ENCODE data around the gene TMED6. TPM values are rescaled to one million over a fixed set of nuclear protein-coding genes. Genes with fewer than 3 reads are reported as not detected.
"Not testable (repeated sequence)": the region's sequence is repeated elsewhere in the genome, so short reads cannot be mapped to it uniquely, and the experiment has no call there.

Gene TMED6
- total RNA-seq, 1 donor from 2014 or later: not detected

GRCh38 chr16:69365901-69366300 lies 14.3 kb upstream of the TMED6 start:
- H3K36me3 Mint-ChIP-seq: peaks cover 36% of the 10 kb centered on the region
- H3K27ac Mint-ChIP-seq: no peak overlapping the region
- Histone ChIP-seq H2AFZ (replicated peaks) (no peak overlapping the region), H3K4me2 (no peak overlapping the region), H3K9ac (no peak overlapping the region), H4K20me1 (ENCODE audit: low read depth) (peaks cover 6% of the 10 kb centered on the region), H3K27ac (no peak overlapping the region), H3K27me3 (no peaks in the 10 kb centered on the region), H3K36me3 (peaks cover 8% of the 10 kb centered on the region), H3K4me3 (no peak overlapping the region), H3K4me1 (no peaks in the 10 kb centered on the region), H3K79me2 (ENCODE audit: low read depth) (no peaks in the 10 kb centered on the region), H3F3A (ENCODE audit: low read depth) (no peaks in the 10 kb centered on the region), H3K9me3 (ENCODE audit: low read depth) (no peaks in the 10 kb centered on the region)
- no peaks in the 10 kb centered on the region for H3K4me1 Mint-ChIP-seq
- peaks cover 12% of the 10 kb centered on the region for H3K27me3 Mint-ChIP-seq (ENCODE audit: insufficient read depth, low read depth)
- H3K9me3 Mint-ChIP-seq: no peaks in the 10 kb centered on the region
- H3K4me3 Mint-ChIP-seq: no peak overlapping the region
- TF ChIP-seq EZH2phosphoT487 (IDR thresholded peaks at IDR 0.05): no peak
- TF ChIP-seq CTCF (IDR thresholded peaks at IDR 0.05): no peak
- no peak for TF ChIP-seq EZH2 (IDR thresholded peaks at IDR 0.05)
- no peak for DNase-seq (ENCODE audit: low spot score)

- no peak overlapping the region for H3K27ac Mint-ChIP-seq
- Histone ChIP-seq H3K27ac (no peak overlapping the region), H3K36me3 (peaks cover 8% of the 10 kb centered on the region), H4K20me1 (ENCODE audit: low read depth) (peaks cover 6% of the 10 kb centered on the region), H3K4me1 (no peaks in the 10 kb centered on the region), H3K4me3 (no peak overlapping the region), H2AFZ (replicated peaks) (no peak overlapping the region), H3K4me2 (no peak overlapping the region), H3K79me2 (ENCODE audit: low read depth) (no peaks in the 10 kb centered on the region), H3K27me3 (no peaks in the 10 kb centered on the region), H3F3A (ENCODE audit: low read depth) (no peaks in the 10 kb centered on the region), H3K9me3 (ENCODE audit: low read depth) (no peaks in the 10 kb centered on the region), H3K9ac (no peak overlapping the region)
- peaks cover 25% of the 10 kb centered on the region for H3K36me3 Mint-ChIP-seq
- H3K4me1 Mint-ChIP-seq: no peaks in the 10 kb centered on the region
- no peaks in the 10 kb centered on the region for H3K9me3 Mint-ChIP-seq
- no peak for TF ChIP-seq EZH2phosphoT487 (IDR thresholded peaks at IDR 0.05)
- no peak for TF ChIP-seq EZH2 (IDR thresholded peaks at IDR 0.05)
- no peak for TF ChIP-seq CTCF (IDR thresholded peaks at IDR 0.05)
- DNase-seq (ENCODE audit: low spot score): no peak
- H3K27me3 Mint-ChIP-seq (ENCODE audit: insufficient read depth, low read depth): peaks cover 12% of the 10 kb centered on the region
- no peak overlapping the region for H3K4me3 Mint-ChIP-seq
Measured at GRCh38 chr16:69364088-69364487, 12.5 kb upstream of the TMED6 start.

GRCh38 chr16:69363281-69363717 lies 11.7 kb upstream of the TMED6 start:
- H3K4me2 ChIP-seq: no peak overlapping the region
- Mint-ChIP-seq H3K4me3 (no peak overlapping the region), H3K36me3 (peaks cover 22% of the 10 kb centered on the region), H3K4me1 (no peaks in the 10 kb centered on the region), H3K9me3 (no peaks in the 10 kb centered on the region), H3K27ac (no peak overlapping the region), H3K27me3 (ENCODE audit: insufficient read depth, low read depth) (peaks cover 12% of the 10 kb centered on the region)
- no peak for DNase-seq (ENCODE audit: low spot score)
- no peaks in the 10 kb centered on the region for H3K27me3 ChIP-seq
- H3K36me3 ChIP-seq: peaks cover 8% of the 10 kb centered on the region
- peaks cover 6% of the 10 kb centered on the region for H4K20me1 ChIP-seq (ENCODE audit: low read depth)
- no peaks in the 10 kb centered on the region for H3K79me2 ChIP-seq (ENCODE audit: low read depth)
- TF ChIP-seq CTCF (IDR thresholded peaks at IDR 0.05) (no peak), EZH2 (IDR thresholded peaks at IDR 0.05) (no peak), EZH2phosphoT487 (IDR thresholded peaks at IDR 0.05) (no peak)
- no peak overlapping the region for H2AFZ ChIP-seq (replicated peaks)
- no peaks in the 10 kb centered on the region for H3F3A ChIP-seq (ENCODE audit: low read depth)
- H3K4me1 ChIP-seq: no peaks in the 10 kb centered on the region
- no peak overlapping the region for H3K4me3 ChIP-seq
- no peaks in the 10 kb centered on the region for H3K9me3 ChIP-seq (ENCODE audit: low read depth)
- no peak overlapping the region for H3K27ac ChIP-seq
- H3K9ac ChIP-seq: no peak overlapping the region

- not testable (repeated sequence) for H3F3A ChIP-seq (ENCODE audit: low read depth); H2AFZ ChIP-seq (replicated peaks); H3K27ac ChIP-seq; DNase-seq (ENCODE audit: low spot score); H3K4me3 ChIP-seq; H3K4me3 Mint-ChIP-seq; H3K27me3 Mint-ChIP-seq (ENCODE audit: insufficient read depth, low read depth); H3K79me2 ChIP-seq (ENCODE audit: low read depth); H3K4me2 ChIP-seq; H3K27me3 ChIP-seq; H4K20me1 ChIP-seq (ENCODE audit: low read depth); H3K27ac Mint-ChIP-seq; H3K9me3 ChIP-seq (ENCODE audit: low read depth); H3K9me3 Mint-ChIP-seq; H3K36me3 ChIP-seq; H3K4me1 Mint-ChIP-seq; H3K4me1 ChIP-seq; H3K9ac ChIP-seq
- H3K36me3 Mint-ChIP-seq: peaks cover 18% of the 10 kb centered on the region
Measured at GRCh38 chr16:69360070-69360469, 8.5 kb upstream of the TMED6 start.
